ENCODE results near the gene GABRR2. TPM values are rescaled to one million over a fixed set of nuclear protein-coding genes. Genes with fewer than 3 reads are reported as not detected.

The GABRR2 gene
- total RNA-seq, 4 donors from 2014 or later, result 0.89 TPM; not detected in 3

- Histone ChIP-seq H3K9me3 (no peaks in the 10 kb centered on the region), H3K27me3 (no peaks in the 10 kb centered on the region), H3K4me1 (no peaks in the 10 kb centered on the region), H3K36me3 (no peaks in the 10 kb centered on the region), H3K27ac (no peak overlapping the region), H3K4me3 (no peak overlapping the region)
- no peak for TF ChIP-seq POLR2A (IDR thresholded peaks at IDR 0.05)
- TF ChIP-seq POLR2AphosphoS5 (IDR thresholded peaks at IDR 0.05), result no peak
- no peak for TF ChIP-seq CTCF (IDR thresholded peaks at IDR 0.05)
- no peak for TF ChIP-seq EP300 (IDR thresholded peaks at IDR 0.05)
- no peak for DNase-seq (ENCODE audit: low spot score in 2 of 2)
- 94% methylated on average over 3 of the region's 3 CpGs for WGBS
Observed at GRCh38 chr6:89284081-89284480, 31.0 kb downstream of the GABRR2 start.

- DNase-seq (ENCODE audit: low spot score in 2 of 2), result no peak
- H3K4me1 ChIP-seq, result no peaks in the 10 kb centered on the region
- no peaks in the 10 kb centered on the region for H3K27me3 ChIP-seq
- H3K36me3 ChIP-seq, result no peaks in the 10 kb centered on the region
- no peak overlapping the region for H3K27ac ChIP-seq
- 88% methylated on average over 9 of the region's 9 CpGs for WGBS
- no peak for TF ChIP-seq EP300 (IDR thresholded peaks at IDR 0.05)
- TF ChIP-seq POLR2AphosphoS5 (IDR thresholded peaks at IDR 0.05), result no peak
- no peak for TF ChIP-seq CTCF (IDR thresholded peaks at IDR 0.05)
- no peak for TF ChIP-seq POLR2A (IDR thresholded peaks at IDR 0.05)
- H3K9me3 ChIP-seq, result no peaks in the 10 kb centered on the region
- H3K4me3 ChIP-seq, result no peak overlapping the region
Observed at GRCh38 chr6:89282749-89283148, 32.4 kb downstream of the GABRR2 start.

GRCh38 chr6:89281779-89282246 lies 33.3 kb downstream of the GABRR2 start:
- Histone ChIP-seq H3K4me1 (no peaks in the 10 kb centered on the region), H3K9me3 (no peaks in the 10 kb centered on the region), H3K36me3 (no peaks in the 10 kb centered on the region), H3K4me3 (no peak overlapping the region), H3K27ac (no peak overlapping the region), H3K27me3 (no peaks in the 10 kb centered on the region)
- DNase-seq (ENCODE audit: low spot score in 2 of 2), result no peak
- WGBS, result 83% methylated on average over 10 of the region's 10 CpGs
- TF ChIP-seq EP300 (IDR thresholded peaks at IDR 0.05), result no peak
- no peak for TF ChIP-seq POLR2AphosphoS5 (IDR thresholded peaks at IDR 0.05)
- TF ChIP-seq CTCF (IDR thresholded peaks at IDR 0.05), result no peak
- no peak for TF ChIP-seq POLR2A (IDR thresholded peaks at IDR 0.05)

- Histone ChIP-seq H3K27me3 (no peaks in the 10 kb centered on the region), H3K4me3 (no peak overlapping the region), H3K27ac (no peak overlapping the region), H3K4me1 (no peaks in the 10 kb centered on the region), H3K9me3 (no peaks in the 10 kb centered on the region), H3K36me3 (no peaks in the 10 kb centered on the region)
- WGBS, result 90% methylated on average over 9 of the region's 9 CpGs
- TF ChIP-seq CTCF (IDR thresholded peaks at IDR 0.05), result no peak
- no peak for TF ChIP-seq EP300 (IDR thresholded peaks at IDR 0.05)
- no peak for TF ChIP-seq POLR2AphosphoS5 (IDR thresholded peaks at IDR 0.05)
- no peak for TF ChIP-seq POLR2A (IDR thresholded peaks at IDR 0.05)
- DNase-seq (ENCODE audit: low spot score in 2 of 2), result no peak
Observed at GRCh38 chr6:89278956-89279355, 36.1 kb downstream of the GABRR2 start.

- DNase-seq (ENCODE audit: low spot score in 2 of 2), result no peak
- no peak overlapping the region for H3K27ac ChIP-seq
- TF ChIP-seq CTCF (IDR thresholded peaks at IDR 0.05), result no peak
- TF ChIP-seq EP300 (IDR thresholded peaks at IDR 0.05), result no peak
- TF ChIP-seq POLR2A (IDR thresholded peaks at IDR 0.05), result no peak
- no peak for TF ChIP-seq POLR2AphosphoS5 (IDR thresholded peaks at IDR 0.05)
- H3K4me3 ChIP-seq, result no peak overlapping the region
- no peaks in the 10 kb centered on the region for H3K4me1 ChIP-seq
- H3K9me3 ChIP-seq, result no peaks in the 10 kb centered on the region
- no peaks in the 10 kb centered on the region for H3K27me3 ChIP-seq
- no peaks in the 10 kb centered on the region for H3K36me3 ChIP-seq
- WGBS, result 93% methylated on average over 4 of the region's 4 CpGs
Observed at GRCh38 chr6:89275900-89276299, 39.2 kb downstream of the GABRR2 start.
